IMR-90 (cell line): ENCODE data around the gene ZMIZ1. TPM values are rescaled to one million over a fixed set of nuclear protein-coding genes. Genes with fewer than 3 reads are reported as not detected.

Experiments
- ATAC-seq: fragments of 200-7000 bp; cut with Tn5 transposase; 2 replicates; pipeline ENCODE4 v1.9.1; 2020; ENCODE audit warnings: low read depth, mild to moderate bottlenecking, moderate library complexity
- BruUV-seq: library from RNA; stranded (reverse); fragments of 400-500 nt; replicated peaks from 2 replicates; lab custom pipeline; 2021; lab: Mats Ljungman, UMichigan
- CTCF ChIA-PET: fragments of 300-600 bp; formaldehyde crosslinking; extraction: SDS; loops from one replicate; lab custom pipeline; 2021; ENCODE audit warnings: antibody characterized with exemption; lab: Yijun Ruan, JAX
- POLR2A ChIA-PET: fragments of 300-600 bp; sonication (Branson Sonifier 250); formaldehyde crosslinking; loops from one replicate; lab custom pipeline; 2022; ENCODE audit warnings: antibody characterized with exemption; ENCODE audit not compliant: unreplicated experiment; lab: Charles Lee
- DNase-seq: peaks from one replicate; pipeline ENCODE4 v3.0.0; 2013
- H2AFZ ChIP-seq: replicated peaks from 2 replicates; pipeline ENCODE3; 2013; ENCODE audit warnings: low read length, mild to moderate bottlenecking; ENCODE audit not compliant: poor library complexity
- H2AK5ac ChIP-seq: 2 replicates; pipeline ENCODE4 v1.6.1; 2013; ENCODE audit warnings: low read depth, low read length, inconsistent platforms
- H2AK9ac ChIP-seq: replicated peaks from 2 replicates; pipeline ENCODE3; 2013; ENCODE audit warnings: mild to moderate bottlenecking, low read depth, low read length, moderate library complexity; ENCODE audit not compliant: poor library complexity
- H2BK120ac ChIP-seq: 2 replicates; pipeline ENCODE4 v1.6.1; 2013; ENCODE audit warnings: low read depth, low read length, inconsistent platforms
- H2BK15ac ChIP-seq: 3 replicates; pipeline ENCODE4 v1.6.1; 2013; ENCODE audit warnings: low read depth, low read length, inconsistent platforms
- H2BK20ac ChIP-seq: 2 replicates; pipeline ENCODE4 v1.6.1; 2013; ENCODE audit warnings: low read depth, mild to moderate bottlenecking, inconsistent platforms, low read length, moderate library complexity
- H2BK5ac ChIP-seq: 2 replicates; pipeline ENCODE4 v1.6.1; 2013; ENCODE audit warnings: mild to moderate bottlenecking, low read depth, low read length, inconsistent platforms; ENCODE audit not compliant: poor library complexity, severe bottlenecking
- H3K14ac ChIP-seq: replicated peaks from 2 replicates; pipeline ENCODE4 v1.6.1; 2013; ENCODE audit warnings: low read depth, low read length, inconsistent platforms
- H3K18ac ChIP-seq: 2 replicates; pipeline ENCODE4 v1.6.1; 2013; ENCODE audit warnings: low read depth, low read length, control low read depth
- H3K23ac ChIP-seq: 2 replicates; pipeline ENCODE4 v1.6.1; 2013; ENCODE audit warnings: low read depth, low read length, inconsistent platforms
- H3K27ac ChIP-seq: 2 replicates; pipeline ENCODE4 v1.5.1; 2013; ENCODE audit warnings: mild to moderate bottlenecking, control low read depth, low read length; ENCODE audit not compliant: insufficient read depth
- H3K27me3 ChIP-seq: 2 replicates; pipeline ENCODE4 v1.6.1; 2013; ENCODE audit warnings: low read length; ENCODE audit not compliant: control insufficient read depth, insufficient read depth
- H3K36me3 ChIP-seq: 2 replicates; pipeline ENCODE4 v1.6.1; 2013; ENCODE audit warnings: low read length, mixed read lengths; ENCODE audit not compliant: control insufficient read depth, insufficient read depth
- H3K4ac ChIP-seq: 2 replicates; pipeline ENCODE4 v1.6.1; 2013; ENCODE audit warnings: low read depth, low read length, inconsistent platforms
- H3K4me1 ChIP-seq: 2 replicates; pipeline ENCODE4 v1.6.1; 2013; ENCODE audit warnings: low read length, mixed read lengths; ENCODE audit not compliant: control insufficient read depth, insufficient read depth
- H3K4me2 ChIP-seq: 2 replicates; pipeline ENCODE4 v1.6.1; 2013; ENCODE audit warnings: low read depth, mild to moderate bottlenecking, control low read depth, low read length, moderate library complexity
- H3K4me3 ChIP-seq: 2 replicates; pipeline ENCODE4 v1.5.1; 2013; ENCODE audit warnings: low read depth, mild to moderate bottlenecking, control low read depth, low read length, moderate library complexity; ENCODE audit not compliant: insufficient read depth
- H3K56ac ChIP-seq: 2 replicates; pipeline ENCODE4 v1.6.1; 2013; ENCODE audit warnings: low read length, inconsistent platforms; ENCODE audit not compliant: insufficient read depth; ENCODE audit errors: extremely low read depth
- H3K79me1 ChIP-seq, 2 experiments: 2 replicates each; pipeline ENCODE4 v1.6.1; 2013; ENCODE audit warnings: low read length in 2 of 2, inconsistent platforms in 1 of 2, low read depth in 1 of 2
- H3K9ac ChIP-seq: 2 replicates; pipeline ENCODE4 v1.6.1; 2013; ENCODE audit warnings: low read depth, low read length, control low read depth
- H3K9me1 ChIP-seq: 2 replicates; pipeline ENCODE4 v1.6.1; 2013; ENCODE audit warnings: low read length, inconsistent platforms; ENCODE audit not compliant: insufficient read depth
- H3K9me3 ChIP-seq: 2 replicates; pipeline ENCODE4 v1.6.1; 2013; ENCODE audit warnings: low read length; ENCODE audit not compliant: control insufficient read depth, insufficient read depth
- H4K20me1 ChIP-seq: 2 replicates; pipeline ENCODE4 v1.6.1; 2013; ENCODE audit warnings: low read length, inconsistent platforms; ENCODE audit not compliant: insufficient read depth
- H4K5ac ChIP-seq: 2 replicates; pipeline ENCODE4 v1.6.1; 2013; ENCODE audit warnings: mild to moderate bottlenecking, low read depth, low read length, control low read depth
- H4K8ac ChIP-seq, 2 experiments: 2 replicates each; pipeline ENCODE4 v1.6.1; 2013; ENCODE audit warnings: low read depth in 2 of 2, low read length in 2 of 2, control low read depth in 1 of 2, inconsistent platforms in 1 of 2
- H4K91ac ChIP-seq: 2 replicates; pipeline ENCODE4 v1.6.1; 2013; ENCODE audit warnings: low read depth, low read length, inconsistent platforms; ENCODE audit not compliant: insufficient read depth
- BHLHE40 ChIP-seq: fragments of 150-350 bp; IDR thresholded peaks from 2 replicates; pipeline ENCODE4 v1.6.1; 2016; ENCODE audit warnings: mild to moderate bottlenecking, low read depth, low read length
- CEBPB ChIP-seq: IDR thresholded peaks from 2 replicates; pipeline ENCODE4 v1.6.1; 2012; ENCODE audit warnings: low read depth, low read length, improper control_type of control experiment
- CHD1 ChIP-seq: IDR thresholded peaks from 2 replicates; pipeline ENCODE4 v1.6.1; 2012; ENCODE audit warnings: low read depth, low read length, improper control_type of control experiment
- ELK1 ChIP-seq: fragments of 150-350 bp; IDR thresholded peaks from 2 replicates; pipeline ENCODE4 v1.6.1; 2016; ENCODE audit warnings: low read depth, mild to moderate bottlenecking, low read length, moderate library complexity, borderline replicate concordance
- MAFK ChIP-seq: IDR thresholded peaks from 2 replicates; pipeline ENCODE4 v1.6.1; 2012; ENCODE audit warnings: low read depth, low read length, improper control_type of control experiment
- MAZ ChIP-seq: IDR thresholded peaks from 2 replicates; pipeline ENCODE4 v1.6.1; 2012; ENCODE audit warnings: low read depth, mild to moderate bottlenecking, low read length, improper control_type of control experiment, moderate library complexity, borderline replicate concordance
- MXI1 ChIP-seq: IDR thresholded peaks from 2 replicates; pipeline ENCODE4 v1.6.1; 2012; ENCODE audit warnings: low read depth, mild to moderate bottlenecking, low read length, moderate library complexity, borderline replicate concordance
- NFE2L2 ChIP-seq: fragments of 150-350 bp; IDR thresholded peaks from 2 replicates; pipeline ENCODE4 v1.6.1; 2016; ENCODE audit warnings: low read depth, mild to moderate bottlenecking, low read length
- POLR2A ChIP-seq: IDR thresholded peaks from 2 replicates; pipeline ENCODE4 v1.6.1; 2012; ENCODE audit warnings: mild to moderate bottlenecking, low read depth, low read length
- RAD21 ChIP-seq: IDR thresholded peaks from 2 replicates; pipeline ENCODE4 v1.6.1; 2012; ENCODE audit warnings: low read length, improper control_type of control experiment
- RCOR1 ChIP-seq: IDR thresholded peaks from 2 replicates; pipeline ENCODE4 v1.6.1; 2012; ENCODE audit warnings: mild to moderate bottlenecking, low read length, improper control_type of control experiment; ENCODE audit not compliant: insufficient replicate concordance
- RFX5 ChIP-seq: IDR thresholded peaks from 2 replicates; pipeline ENCODE4 v1.8.0; 2012; ENCODE audit warnings: low read depth, mild to moderate bottlenecking, low read length, moderate library complexity
- SMC3 ChIP-seq: fragments of 150-350 bp; IDR thresholded peaks from 2 replicates; pipeline ENCODE4 v1.6.1; 2016; ENCODE audit warnings: low read depth, mild to moderate bottlenecking, antibody characterized with exemption, low read length, moderate library complexity
- WGBS, 2 experiments: methylation state at CpG; one replicate each; pipeline versions ENCODE4 v1.1.5 to v1.1.7; 2013; ENCODE audit warnings: missing lambda C conversion rate in 2 of 2; ENCODE audit not compliant: insufficient read length in 1 of 2; ENCODE audit errors: extremely low coverage in 2 of 2; 5-methylcytosine and 5-hydroxymethylcytosine counted together
- dilution Hi-C: fragments of 300-500 bp; cut with HindIII; formaldehyde crosslinking; loops from one replicate; pipeline ENCODE4 v1.14.3; 2018; ENCODE audit warnings: low sequenced_read_pairs; ENCODE audit not compliant: unreplicated experiment
- in situ Hi-C: fragments of 300-500 bp; cut with MboI; formaldehyde crosslinking; loops from 3 replicates; pipeline ENCODE4 v1.14.3; 2019; ENCODE audit warnings: low sequenced_read_pairs, inconsistent platforms, mixed read lengths
- intact Hi-C: fragments of 100-400 bp; cut with micrococcal nuclease; formaldehyde crosslinking; loops from 2 replicates; pipeline ENCODE4 v1.10.0; 2022
- polyA plus RNA-seq, 3 experiments: library from polyadenylated mRNA; depleted of rRNA; stranded (reverse); fragments of >200 nt; gene quantifications; 2 replicates each; pipeline ENCODE4 v1.2.3, GENCODE V29; 2012; ENCODE audit warnings: low replicate concordance in 1 of 3
- total RNA-seq: library from RNA; depleted of rRNA; stranded (reverse); fragments of >200 nt; gene quantifications from 2 replicates; pipeline ENCODE4 v1.2.3, GENCODE V29; 2012
- TF ChIP-seq, protein P1 (sequence below): fragments of 150-350 bp; IDR thresholded peaks from 2 replicates; pipeline ENCODE4 v1.6.1; 2017; ENCODE audit warnings: mild to moderate bottlenecking, antibody characterized with exemption, low read length, low read depth

Gene ZMIZ1
- total and polyA plus RNA-seq, 2 of the 4 experiments (the other 2 are of a cell fraction) = 6.6 to 48.7 TPM

DNA sequence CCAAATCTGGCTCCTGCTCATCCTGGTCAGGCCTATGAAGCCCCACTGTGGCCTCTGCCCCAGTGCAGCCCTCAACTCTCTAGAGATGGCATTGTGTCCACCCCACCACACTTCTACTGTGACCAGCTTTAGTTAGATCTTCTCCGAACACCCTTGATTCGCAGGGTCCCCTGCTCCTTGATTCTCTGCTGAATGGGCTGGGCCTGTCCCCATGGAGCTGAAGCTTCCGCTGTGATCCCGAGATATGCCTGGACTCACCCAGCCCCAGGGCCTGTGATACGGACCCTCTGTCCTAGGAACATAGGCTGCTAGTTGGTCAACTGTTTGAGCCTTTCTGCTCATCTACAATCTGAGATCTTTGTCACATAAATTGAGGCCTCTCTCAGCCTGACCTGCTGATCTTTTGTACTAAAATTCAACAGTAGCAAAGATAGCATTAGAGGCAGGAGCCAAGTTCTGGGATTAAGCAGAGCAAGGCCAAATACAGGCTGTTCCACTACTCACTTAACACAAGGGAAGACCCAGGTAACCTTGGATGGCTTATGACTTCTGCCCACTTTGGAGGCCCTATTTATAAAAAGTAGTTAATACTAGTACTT is 272.0 kb downstream of the ZMIZ1 start:
- in situ Hi-C loops = no loop called here
- Histone ChIP-seq H3K4ac (no peak overlapping the region), H3K27ac (no peak overlapping the region), H3K18ac (no peak overlapping the region), H2AK9ac (no peak overlapping the region), H3K4me3 (no peak overlapping the region), H2BK5ac (no peak overlapping the region), H2AFZ (no peak overlapping the region), H2BK20ac (0 out of 2 replicates have a peak overlapping the region, but pooled peaks have one; percentile 18), H2BK15ac (no peak overlapping the region), H3K23ac (no peak overlapping the region), H3K27me3 (no peaks in the 10 kb centered on the region), H3K9me3 (no peaks in the 10 kb centered on the region), H3K9me1 (0 out of 2 replicates have a peak, but pooled peaks cover 4% of the 10 kb centered on the region), H4K91ac (no peak overlapping the region), H4K8ac (no peak overlapping the region), H3K9ac (no peak overlapping the region), H2BK120ac (no peak overlapping the region), H3K36me3 (no peaks in the 10 kb centered on the region), H3K4me1 (0 out of 2 replicates have a peak, but pooled peaks cover 3% of the 10 kb centered on the region), H2AK5ac (no peak overlapping the region), H3K79me1 (no peaks in the 10 kb centered on the region), H3K56ac (no peak overlapping the region), H4K5ac (no peak overlapping the region), H3K14ac (no peak overlapping the region), H3K4me2 (no peak overlapping the region), H4K20me1 (no peaks in the 10 kb centered on the region)
- WGBS, 2 experiments = 84% methylated on average over 5 of the region's 5 CpGs; no CpG with 5 or more reads in 1 of the 2 experiments
- ATAC-seq (no peak), DNase-seq (no peak)
- ChIA-PET POLR2A (no interaction called here), CTCF (no interaction called here)
- intact Hi-C loops = no loop called here
- dilution Hi-C loops = no loop called here
- BruUV-seq = no TSS peak
- TF ChIP-seq CHD1 = no peak
- no peak for TF ChIP-seq CEBPB
- TF ChIP-seq NFE2L2 = no peak
- TF ChIP-seq POLR2A = no peak
- TF ChIP-seq MAZ = no peak
- TF ChIP-seq RCOR1 = no peak
- TF ChIP-seq RAD21 = no peak
- TF ChIP-seq RFX5 = no peak
- TF ChIP-seq SMC3 = no peak
- TF ChIP-seq MXI1 = no peak
- TF ChIP-seq, protein P1, sequence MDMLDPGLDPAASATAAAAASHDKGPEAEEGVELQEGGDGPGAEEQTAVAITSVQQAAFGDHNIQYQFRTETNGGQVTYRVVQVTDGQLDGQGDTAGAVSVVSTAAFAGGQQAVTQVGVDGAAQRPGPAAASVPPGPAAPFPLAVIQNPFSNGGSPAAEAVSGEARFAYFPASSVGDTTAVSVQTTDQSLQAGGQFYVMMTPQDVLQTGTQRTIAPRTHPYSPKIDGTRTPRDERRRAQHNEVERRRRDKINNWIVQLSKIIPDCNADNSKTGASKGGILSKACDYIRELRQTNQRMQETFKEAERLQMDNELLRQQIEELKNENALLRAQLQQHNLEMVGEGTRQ = no peak
- no peak for TF ChIP-seq ELK1
- TF ChIP-seq BHLHE40 = no peak
- TF ChIP-seq MAFK = no peak
